Stimulated activated CD8-positive, alpha-beta memory T cell treated with anti-CD3 and anti-CD28 coated beads, Interleukin-7, amount 100 ng/mL, for 4 hours (primary cell): ENCODE measurements around the gene S100A6.
A peak's percentile ranks its signal among the peaks of the same experiment; 100 is the strongest.
"Not testable (repeated sequence)": the region's sequence is repeated elsewhere in the genome, so short reads cannot be mapped to it uniquely, and the experiment has no call there.

Source experiments
- DNase-seq, 2 donors: peaks; one replicate each; pipeline ENCODE4 v3.0.0-alpha.2; 2020; ENCODE audit warnings: low read depth in 2 of 2

S100A6 gene

GRCh38 chr1:153535242-153536011, at the start of gene S100A6:
Gene S100A6 (minus strand): TSS chr1:153535991. CDS start chr1:153535339, 652 bp downstream.
- DNase-seq, result peak in 1 of 2 donors; percentile 21

GRCh38 chr1:153585006-153585405, 49.2 kb upstream of the S100A6 start:
- DNase-seq, result no peak

GRCh38 chr1:153583976-153584375, 48.2 kb upstream of the S100A6 start:
- DNase-seq, result no peak

- DNase-seq, result not testable (repeated sequence)
Measured at GRCh38 chr1:153583514-153583913, 47.7 kb upstream of the S100A6 start.

- DNase-seq, result not testable (repeated sequence)
Measured at GRCh38 chr1:153582836-153583235, 47.0 kb upstream of the S100A6 start.

DNA sequence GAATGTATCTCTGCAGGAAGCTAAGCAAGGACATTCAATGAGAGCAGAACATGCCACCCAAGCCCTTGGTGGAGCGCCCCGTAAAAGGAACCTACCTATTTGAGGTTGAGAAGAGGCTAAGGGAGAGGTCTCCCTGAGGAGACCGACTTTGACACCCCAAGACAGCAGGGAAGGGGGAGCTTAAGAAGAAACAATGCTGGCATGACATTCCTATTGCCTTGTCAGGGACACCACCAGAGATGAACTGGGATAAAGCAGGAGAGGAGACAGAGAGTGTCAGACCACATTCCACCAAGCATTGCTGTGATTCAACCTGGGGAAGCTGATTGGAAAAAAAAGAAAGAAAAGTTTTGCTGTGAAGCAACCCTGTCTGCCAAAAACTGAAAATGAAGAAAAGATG, 43.1 kb upstream of the S100A6 start:
- no peak for DNase-seq

GRCh38 chr1:153578490-153578889, 42.7 kb upstream of the S100A6 start:
- no peak for DNase-seq

DNA sequence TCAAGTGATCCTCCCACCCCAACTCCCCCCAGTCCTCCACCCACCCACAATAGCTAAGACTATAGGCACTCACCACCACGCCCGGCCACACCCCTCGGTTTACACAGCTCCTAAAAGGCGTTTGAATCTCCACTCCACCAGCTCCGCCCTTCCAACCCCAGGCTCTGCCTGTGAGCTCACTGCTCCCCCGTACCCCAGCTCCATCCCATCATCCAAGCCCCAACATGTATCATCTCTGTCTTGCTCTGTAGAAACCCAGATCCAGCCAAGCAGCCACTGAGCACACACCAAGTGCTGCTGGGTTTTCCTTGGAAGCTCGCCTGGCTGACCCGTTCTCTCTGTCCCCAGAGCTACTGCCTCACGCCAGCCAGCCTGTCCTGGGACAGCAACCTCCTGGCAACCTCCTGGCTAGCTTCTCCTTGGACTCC, 41.8 kb upstream of the S100A6 start:
- DNase-seq, result no peak

- no peak for DNase-seq
Measured at GRCh38 chr1:153577138-153577537, 41.3 kb upstream of the S100A6 start.

DNA sequence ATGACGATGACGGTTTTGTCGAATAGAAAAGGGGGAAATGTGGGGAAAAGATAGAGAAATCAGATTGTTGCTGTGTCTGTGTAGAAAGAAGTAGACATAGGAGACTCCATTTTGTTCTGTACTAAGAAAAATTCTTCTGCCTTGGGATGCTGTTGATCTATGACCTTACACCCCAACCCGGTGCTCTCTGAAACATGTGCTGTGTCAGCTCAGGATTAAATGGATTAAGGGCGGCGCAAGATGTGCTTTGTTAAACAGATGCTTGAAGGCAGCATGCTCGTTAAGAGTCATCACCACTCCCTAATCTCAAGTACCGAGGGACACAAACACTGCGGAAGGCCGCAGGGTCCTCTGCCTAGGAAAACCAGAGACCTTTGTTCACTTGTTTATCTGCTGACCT, 39.7 kb upstream of the S100A6 start:
- not testable (repeated sequence) for DNase-seq

DNA sequence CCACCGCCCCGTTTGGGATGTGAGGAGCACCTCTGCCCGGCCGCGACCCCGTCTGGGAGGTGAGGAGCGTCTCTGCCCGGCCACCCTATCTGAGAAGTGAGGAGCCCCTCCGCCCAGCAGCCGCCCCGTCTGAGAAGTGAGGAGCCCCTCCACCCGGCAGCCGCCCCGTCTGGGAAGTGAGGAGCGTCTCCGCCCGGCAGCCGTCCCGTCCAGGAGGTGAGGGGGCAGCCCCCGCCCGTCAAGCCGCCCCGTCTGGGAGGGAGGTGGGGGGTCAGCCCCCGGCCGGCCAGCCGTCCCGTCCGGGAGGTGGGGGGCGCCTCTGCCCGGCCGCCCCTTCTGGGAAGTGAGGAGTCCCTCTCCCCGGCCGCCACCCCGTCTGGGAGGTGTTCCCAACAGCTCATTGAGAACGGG, 39.3 kb upstream of the S100A6 start:
- not testable (repeated sequence) for DNase-seq

- DNase-seq, result no peak
Measured at GRCh38 chr1:153573351-153573750, 37.6 kb upstream of the S100A6 start.

DNA sequence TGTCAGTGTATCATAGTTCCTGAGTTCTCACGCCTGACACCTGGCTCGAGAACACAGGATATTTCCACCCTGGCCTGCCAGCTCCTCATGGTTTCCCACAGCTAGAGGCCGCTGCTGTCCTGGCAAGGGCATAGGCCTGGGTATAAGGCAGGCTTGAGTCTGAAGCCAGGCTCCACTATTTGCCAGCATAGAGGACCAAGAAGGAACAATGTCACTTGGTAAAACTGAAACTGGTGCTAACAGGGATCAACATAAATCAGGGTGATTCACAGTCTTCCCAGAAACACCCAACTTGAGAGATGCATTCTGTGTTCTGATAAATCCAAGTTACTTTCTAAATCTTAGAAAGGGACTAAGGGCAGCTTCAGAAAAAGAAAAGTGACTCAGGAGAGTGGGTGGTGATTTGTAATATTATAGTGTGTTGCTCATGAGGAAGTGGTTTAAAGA, 36.8 kb upstream of the S100A6 start:
- no peak for DNase-seq

DNA sequence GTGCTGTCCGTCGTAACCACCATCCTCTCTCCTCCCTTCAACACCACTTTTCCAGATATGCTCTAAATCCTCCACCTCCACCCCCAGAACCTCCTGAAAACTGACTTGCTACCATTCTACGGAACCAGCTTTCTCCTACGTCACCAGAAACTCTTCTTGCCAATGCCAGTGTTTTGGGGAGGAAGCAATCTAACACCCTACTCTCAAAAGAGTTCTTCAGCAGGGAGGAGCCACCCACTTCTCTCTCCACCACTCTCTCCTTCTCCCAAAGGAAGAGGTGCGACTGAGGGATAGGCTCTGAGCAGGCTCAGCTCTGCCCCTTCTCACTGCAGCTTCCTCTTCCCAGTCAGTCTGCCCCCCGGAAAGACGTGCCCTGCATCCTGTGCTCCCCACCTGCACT, 35.9 kb upstream of the S100A6 start:
- no peak for DNase-seq

- DNase-seq, result no peak
Measured at GRCh38 chr1:153570874-153571273, 35.1 kb upstream of the S100A6 start.

GRCh38 chr1:153569465-153569864, 33.7 kb upstream of the S100A6 start:
- DNase-seq, result no peak

DNA sequence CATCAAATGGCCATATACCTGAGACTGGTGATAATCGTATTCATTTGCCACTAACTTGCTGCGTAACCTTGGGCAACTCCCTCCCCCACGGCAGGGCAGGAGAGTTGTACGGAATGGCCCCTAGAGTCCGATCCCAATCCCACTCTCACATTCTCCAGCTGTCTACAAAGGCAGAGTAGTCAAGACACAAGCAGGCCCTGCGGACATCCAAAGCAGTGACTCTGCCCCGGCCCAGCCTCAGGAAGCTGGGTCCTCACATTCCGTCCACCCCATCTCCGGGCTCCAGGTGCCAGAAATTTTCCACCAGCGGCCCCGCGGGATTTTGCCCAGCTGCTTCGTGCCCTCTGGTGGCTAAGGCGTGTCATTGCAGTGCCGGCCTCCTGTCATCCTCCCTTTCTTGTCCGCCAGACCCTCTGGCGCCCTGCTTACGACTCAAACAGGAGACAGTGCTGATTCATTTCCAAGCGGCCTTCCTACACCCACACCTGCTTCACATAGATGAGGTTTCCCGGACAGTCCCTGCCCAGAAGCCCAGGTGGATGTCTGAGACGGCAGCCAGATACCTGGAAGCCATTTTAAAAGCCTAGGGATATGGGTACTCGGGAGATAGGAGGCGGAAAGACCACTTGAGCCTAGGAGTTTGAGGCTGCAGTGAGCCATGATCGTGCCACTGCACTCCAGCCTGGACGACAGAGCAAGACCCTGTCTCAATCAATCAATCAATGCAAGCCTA, 32.7 kb upstream of the S100A6 start:
- DNase-seq, result peak; percentile 64 to 65

GRCh38 chr1:153567621-153568366, 32.0 kb upstream of the S100A6 start:
- peak in 1 of 2 donors; percentile 26 for DNase-seq

- peak; percentile 88 to 90 for DNase-seq
Measured at GRCh38 chr1:153566414-153567371, 30.9 kb upstream of the S100A6 start.

DNA sequence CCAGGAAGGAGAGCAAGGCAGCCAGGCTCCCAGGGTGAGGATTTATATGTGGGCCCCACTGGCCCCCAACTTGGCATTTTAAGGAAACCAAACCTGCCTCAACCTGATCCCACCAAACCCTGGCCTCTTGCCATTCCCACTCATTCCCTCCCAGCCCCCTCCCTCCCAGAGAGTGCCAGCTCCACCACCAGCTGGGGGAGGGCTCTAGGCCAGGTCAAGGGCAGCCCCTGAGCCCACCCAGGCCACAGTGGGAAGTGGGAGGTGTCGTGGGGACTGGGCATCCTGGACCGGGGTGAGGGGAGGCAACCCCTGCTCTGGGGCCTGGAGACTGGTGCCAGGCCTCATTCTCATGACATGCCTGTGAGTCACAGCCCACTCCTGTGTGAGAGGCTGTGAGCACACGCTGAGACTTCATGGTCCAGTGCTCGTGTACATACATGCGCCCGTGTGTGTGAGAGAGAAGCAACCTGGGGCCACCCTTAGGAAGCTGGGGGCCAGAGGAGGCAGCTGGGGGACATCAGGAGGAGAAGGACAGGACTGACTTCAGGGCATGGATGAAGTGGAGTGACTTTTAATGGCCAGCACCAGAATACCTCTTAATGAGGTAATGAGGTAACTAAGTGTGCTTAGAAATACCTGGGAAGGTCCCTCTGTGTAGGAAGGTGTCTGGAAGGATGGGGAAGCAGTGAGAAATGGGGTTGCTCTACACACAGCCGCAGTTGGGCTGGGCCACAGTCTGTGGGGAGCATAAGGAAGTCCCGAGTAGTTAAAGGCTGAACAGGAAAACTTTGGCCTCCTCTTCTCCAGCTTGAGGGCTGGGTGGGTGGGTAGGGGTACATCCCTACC, 30.0 kb upstream of the S100A6 start, which contains the start of gene S100A2:
Gene S100A2 (minus strand): TSS at position 316 of the 846 bp plus-strand sequence. CDS start 1,967 bp downstream, outside the sequence.
- peak in 1 of 2 donors; percentile 50 for DNase-seq
